Measurements from ENCODE around the gene ATAD3C.

Gene ATAD3C

DNA sequence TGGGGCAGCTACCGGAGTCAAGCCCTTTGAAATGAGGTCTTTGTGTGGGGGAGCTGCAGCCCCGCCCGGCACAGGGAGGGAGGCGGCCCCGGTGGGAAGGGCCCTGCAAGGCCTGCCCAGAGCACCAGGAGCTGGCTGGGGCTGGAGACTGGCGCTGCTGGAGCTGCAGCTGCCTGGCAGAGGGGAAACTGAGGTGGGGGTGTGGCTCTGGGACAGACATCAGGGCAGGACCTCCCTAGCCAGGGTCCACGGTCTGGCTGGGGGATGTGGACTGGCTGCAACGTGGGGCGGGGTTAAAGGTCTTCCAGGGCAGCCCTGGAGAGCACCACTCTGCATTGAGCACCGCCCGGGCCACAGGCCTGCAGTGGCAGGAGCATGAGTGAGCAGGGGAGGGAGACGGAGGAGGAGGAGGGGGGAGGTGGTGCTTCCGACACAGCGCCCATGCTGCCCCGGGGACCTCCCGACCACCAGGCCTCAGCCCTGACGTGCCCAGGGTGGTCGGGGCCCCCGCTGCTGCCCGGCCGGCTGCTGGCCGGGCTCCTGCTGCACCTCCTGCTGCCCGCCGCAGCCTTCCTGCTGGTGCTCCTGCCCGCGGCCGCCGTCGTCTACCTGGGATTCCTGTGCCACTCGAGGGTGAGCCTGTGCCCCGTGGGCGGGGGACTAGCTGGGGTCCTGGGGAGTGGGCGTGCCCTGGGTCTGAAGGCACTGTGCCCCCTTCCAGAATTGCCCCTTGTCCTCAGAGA is 23.6 kb upstream of the ATAD3C start (continued):
- TF ChIP-seq, protein P1, sequence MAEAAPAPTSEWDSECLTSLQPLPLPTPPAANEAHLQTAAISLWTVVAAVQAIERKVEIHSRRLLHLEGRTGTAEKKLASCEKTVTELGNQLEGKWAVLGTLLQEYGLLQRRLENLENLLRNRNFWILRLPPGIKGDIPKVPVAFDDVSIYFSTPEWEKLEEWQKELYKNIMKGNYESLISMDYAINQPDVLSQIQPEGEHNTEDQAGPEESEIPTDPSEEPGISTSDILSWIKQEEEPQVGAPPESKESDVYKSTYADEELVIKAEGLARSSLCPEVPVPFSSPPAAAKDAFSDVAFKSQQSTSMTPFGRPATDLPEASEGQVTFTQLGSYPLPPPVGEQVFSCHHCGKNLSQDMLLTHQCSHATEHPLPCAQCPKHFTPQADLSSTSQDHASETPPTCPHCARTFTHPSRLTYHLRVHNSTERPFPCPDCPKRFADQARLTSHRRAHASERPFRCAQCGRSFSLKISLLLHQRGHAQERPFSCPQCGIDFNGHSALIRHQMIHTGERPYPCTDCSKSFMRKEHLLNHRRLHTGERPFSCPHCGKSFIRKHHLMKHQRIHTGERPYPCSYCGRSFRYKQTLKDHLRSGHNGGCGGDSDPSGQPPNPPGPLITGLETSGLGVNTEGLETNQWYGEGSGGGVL (tag by site-specific recombination; IDR thresholded peaks at IDR 0.05), result 0 out of 2 replicates have a peak, but pooled peaks have one; percentile 24
- TF ChIP-seq ZIC2 (tag by site-specific recombination; IDR thresholded peaks at IDR 0.05) (peak; percentile 32; the same call in 1 of the 2 replicates), ZNF600 (tag by site-specific recombination; IDR thresholded peaks at IDR 0.05) (peak; percentile 70), ZFP69B (tag by site-specific recombination; IDR thresholded peaks at IDR 0.05) (no peak), ZNF140 (tag by site-specific recombination; IDR thresholded peaks at IDR 0.05) (no peak), HOXC10 (CRISPR knock-in tag; IDR thresholded peaks at IDR 0.05) (no peak), ZNF239 (tag by site-specific recombination; IDR thresholded peaks at IDR 0.05) (no peak), ZNF341 (tag by site-specific recombination; IDR thresholded peaks at IDR 0.05; ENCODE audit: low read depth) (peak; percentile 59; the same call in 1 of the 2 replicates), ZNF394 (tag by site-specific recombination; IDR thresholded peaks at IDR 0.05; ENCODE audit: borderline replicate concordance) (no peak)
- TF ChIP-seq, protein P2, sequence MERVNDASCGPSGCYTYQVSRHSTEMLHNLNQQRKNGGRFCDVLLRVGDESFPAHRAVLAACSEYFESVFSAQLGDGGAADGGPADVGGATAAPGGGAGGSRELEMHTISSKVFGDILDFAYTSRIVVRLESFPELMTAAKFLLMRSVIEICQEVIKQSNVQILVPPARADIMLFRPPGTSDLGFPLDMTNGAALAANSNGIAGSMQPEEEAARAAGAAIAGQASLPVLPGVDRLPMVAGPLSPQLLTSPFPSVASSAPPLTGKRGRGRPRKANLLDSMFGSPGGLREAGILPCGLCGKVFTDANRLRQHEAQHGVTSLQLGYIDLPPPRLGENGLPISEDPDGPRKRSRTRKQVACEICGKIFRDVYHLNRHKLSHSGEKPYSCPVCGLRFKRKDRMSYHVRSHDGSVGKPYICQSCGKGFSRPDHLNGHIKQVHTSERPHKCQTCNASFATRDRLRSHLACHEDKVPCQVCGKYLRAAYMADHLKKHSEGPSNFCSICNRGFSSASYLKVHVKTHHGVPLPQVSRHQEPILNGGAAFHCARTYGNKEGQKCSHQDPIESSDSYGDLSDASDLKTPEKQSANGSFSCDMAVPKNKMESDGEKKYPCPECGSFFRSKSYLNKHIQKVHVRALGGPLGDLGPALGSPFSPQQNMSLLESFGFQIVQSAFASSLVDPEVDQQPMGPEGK (tag by site-specific recombination; IDR thresholded peaks at IDR 0.05), result no peak
- TF ChIP-seq, protein P3, sequence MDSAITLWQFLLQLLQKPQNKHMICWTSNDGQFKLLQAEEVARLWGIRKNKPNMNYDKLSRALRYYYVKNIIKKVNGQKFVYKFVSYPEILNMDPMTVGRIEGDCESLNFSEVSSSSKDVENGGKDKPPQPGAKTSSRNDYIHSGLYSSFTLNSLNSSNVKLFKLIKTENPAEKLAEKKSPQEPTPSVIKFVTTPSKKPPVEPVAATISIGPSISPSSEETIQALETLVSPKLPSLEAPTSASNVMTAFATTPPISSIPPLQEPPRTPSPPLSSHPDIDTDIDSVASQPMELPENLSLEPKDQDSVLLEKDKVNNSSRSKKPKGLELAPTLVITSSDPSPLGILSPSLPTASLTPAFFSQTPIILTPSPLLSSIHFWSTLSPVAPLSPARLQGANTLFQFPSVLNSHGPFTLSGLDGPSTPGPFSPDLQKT (IDR thresholded peaks at IDR 0.05; ENCODE audit: borderline replicate concordance, low read depth, low read length), result no peak
- TF ChIP-seq, protein P4, sequence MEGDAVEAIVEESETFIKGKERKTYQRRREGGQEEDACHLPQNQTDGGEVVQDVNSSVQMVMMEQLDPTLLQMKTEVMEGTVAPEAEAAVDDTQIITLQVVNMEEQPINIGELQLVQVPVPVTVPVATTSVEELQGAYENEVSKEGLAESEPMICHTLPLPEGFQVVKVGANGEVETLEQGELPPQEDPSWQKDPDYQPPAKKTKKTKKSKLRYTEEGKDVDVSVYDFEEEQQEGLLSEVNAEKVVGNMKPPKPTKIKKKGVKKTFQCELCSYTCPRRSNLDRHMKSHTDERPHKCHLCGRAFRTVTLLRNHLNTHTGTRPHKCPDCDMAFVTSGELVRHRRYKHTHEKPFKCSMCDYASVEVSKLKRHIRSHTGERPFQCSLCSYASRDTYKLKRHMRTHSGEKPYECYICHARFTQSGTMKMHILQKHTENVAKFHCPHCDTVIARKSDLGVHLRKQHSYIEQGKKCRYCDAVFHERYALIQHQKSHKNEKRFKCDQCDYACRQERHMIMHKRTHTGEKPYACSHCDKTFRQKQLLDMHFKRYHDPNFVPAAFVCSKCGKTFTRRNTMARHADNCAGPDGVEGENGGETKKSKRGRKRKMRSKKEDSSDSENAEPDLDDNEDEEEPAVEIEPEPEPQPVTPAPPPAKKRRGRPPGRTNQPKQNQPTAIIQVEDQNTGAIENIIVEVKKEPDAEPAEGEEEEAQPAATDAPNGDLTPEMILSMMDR (tag by site-specific recombination; IDR thresholded peaks at IDR 0.05), result no peak
- TF ChIP-seq, protein P5, sequence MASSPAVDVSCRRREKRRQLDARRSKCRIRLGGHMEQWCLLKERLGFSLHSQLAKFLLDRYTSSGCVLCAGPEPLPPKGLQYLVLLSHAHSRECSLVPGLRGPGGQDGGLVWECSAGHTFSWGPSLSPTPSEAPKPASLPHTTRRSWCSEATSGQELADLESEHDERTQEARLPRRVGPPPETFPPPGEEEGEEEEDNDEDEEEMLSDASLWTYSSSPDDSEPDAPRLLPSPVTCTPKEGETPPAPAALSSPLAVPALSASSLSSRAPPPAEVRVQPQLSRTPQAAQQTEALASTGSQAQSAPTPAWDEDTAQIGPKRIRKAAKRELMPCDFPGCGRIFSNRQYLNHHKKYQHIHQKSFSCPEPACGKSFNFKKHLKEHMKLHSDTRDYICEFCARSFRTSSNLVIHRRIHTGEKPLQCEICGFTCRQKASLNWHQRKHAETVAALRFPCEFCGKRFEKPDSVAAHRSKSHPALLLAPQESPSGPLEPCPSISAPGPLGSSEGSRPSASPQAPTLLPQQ (tag by site-specific recombination; IDR thresholded peaks at IDR 0.05), result no peak

DNA sequence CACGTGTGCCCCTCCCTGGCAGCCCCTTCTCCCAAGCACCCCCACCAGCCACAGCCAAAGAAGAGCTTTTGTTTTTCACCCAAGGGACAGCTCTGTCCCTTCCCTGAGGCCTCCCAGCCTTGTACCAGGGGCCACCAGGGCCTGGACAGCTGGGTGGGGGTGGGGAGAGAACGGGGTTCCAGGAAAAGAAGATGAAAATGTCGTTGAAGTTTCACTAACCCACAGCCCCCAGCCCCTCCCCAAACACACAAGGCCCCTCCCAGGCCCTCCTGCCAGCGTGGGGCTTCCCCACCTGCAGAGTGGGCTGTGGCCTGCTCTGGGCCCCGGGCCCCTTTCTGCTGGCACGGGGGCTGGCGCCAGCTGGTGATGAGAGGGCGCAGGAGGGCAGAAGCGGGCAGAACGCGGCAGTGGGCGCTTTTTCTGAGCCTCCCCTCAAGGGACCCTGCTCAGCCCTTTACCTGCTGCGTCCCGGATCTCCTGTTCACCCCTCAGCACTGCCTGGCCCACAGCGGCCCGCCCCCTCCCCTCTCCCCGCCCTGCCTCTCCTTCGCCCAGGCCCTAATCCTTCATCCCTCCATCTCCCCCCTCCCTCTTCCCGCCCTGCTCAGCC is 22.9 kb upstream of the ATAD3C start:
- Histone ChIP-seq H3K4me1 (ENCODE audit: control insufficient read depth, insufficient read depth, low read length) (no peaks in the 10 kb centered on the region), H3K27ac (ENCODE audit: extremely low read depth, low read depth, low read length) (no peak overlapping the region), H3K4me3 (ENCODE audit: low read depth, low read length) (no peak overlapping the region), H3K36me3 (ENCODE audit: control insufficient read depth in 2 of 2, insufficient read depth in 1 of 2, low read length in 2 of 2) (no peaks in the 10 kb centered on the region), H3K9me3 (ENCODE audit: control insufficient read depth, insufficient read depth, low read depth, low read length) (no peaks in the 10 kb centered on the region)
- CTCF ChIA-PET, result interaction anchor here (2.0 kb wide), 1 partner anchor 15 kb away, joined by 5 read pairs; no protein-coding TSS in a partner anchor
- POLR2A ChIA-PET, result no interaction called here
- TF ChIP-seq GLIS1 (tag by site-specific recombination; IDR thresholded peaks at IDR 0.05) (peak; percentile 25; the same call in 1 of the 2 replicates), OVOL3 (tag by site-specific recombination; IDR thresholded peaks at IDR 0.05) (no peak), GLI2 (tag by site-specific recombination; IDR thresholded peaks at IDR 0.05; ENCODE audit: borderline replicate concordance, low read depth) (no peak), GLIS2 (tag by site-specific recombination; IDR thresholded peaks at IDR 0.05) (0 out of 2 replicates have a peak, but pooled peaks have one; percentile 35), MZF1 (tag by site-specific recombination; IDR thresholded peaks at IDR 0.05; ENCODE audit: borderline replicate concordance) (no peak), ZNF155 (tag by site-specific recombination; IDR thresholded peaks at IDR 0.05) (no peak)
- TF ChIP-seq, protein P6, sequence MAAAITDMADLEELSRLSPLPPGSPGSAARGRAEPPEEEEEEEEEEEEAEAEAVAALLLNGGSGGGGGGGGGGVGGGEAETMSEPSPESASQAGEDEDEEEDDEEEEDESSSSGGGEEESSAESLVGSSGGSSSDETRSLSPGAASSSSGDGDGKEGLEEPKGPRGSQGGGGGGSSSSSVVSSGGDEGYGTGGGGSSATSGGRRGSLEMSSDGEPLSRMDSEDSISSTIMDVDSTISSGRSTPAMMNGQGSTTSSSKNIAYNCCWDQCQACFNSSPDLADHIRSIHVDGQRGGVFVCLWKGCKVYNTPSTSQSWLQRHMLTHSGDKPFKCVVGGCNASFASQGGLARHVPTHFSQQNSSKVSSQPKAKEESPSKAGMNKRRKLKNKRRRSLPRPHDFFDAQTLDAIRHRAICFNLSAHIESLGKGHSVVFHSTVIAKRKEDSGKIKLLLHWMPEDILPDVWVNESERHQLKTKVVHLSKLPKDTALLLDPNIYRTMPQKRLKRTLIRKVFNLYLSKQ (tag by site-specific recombination; IDR thresholded peaks at IDR 0.05; ENCODE audit: borderline replicate concordance), result no peak
- TF ChIP-seq, protein P2 (tag by site-specific recombination; IDR thresholded peaks at IDR 0.05), result 0 out of 2 replicates have a peak, but pooled peaks have one; percentile 3

Measured in HEK293 (cell line).